ENCODE data around the gene KRAS. TPM values are rescaled to one million over a fixed set of nuclear protein-coding genes. Genes with fewer than 3 reads are reported as not detected.
"Not testable (repeated sequence)": the region's sequence is repeated elsewhere in the genome, so short reads cannot be mapped to it uniquely, and the experiment has no call there.

Gene KRAS
- total and polyA plus RNA-seq, 2 donors from 2014 or later: 7.5 to 43.7 TPM

DNA sequence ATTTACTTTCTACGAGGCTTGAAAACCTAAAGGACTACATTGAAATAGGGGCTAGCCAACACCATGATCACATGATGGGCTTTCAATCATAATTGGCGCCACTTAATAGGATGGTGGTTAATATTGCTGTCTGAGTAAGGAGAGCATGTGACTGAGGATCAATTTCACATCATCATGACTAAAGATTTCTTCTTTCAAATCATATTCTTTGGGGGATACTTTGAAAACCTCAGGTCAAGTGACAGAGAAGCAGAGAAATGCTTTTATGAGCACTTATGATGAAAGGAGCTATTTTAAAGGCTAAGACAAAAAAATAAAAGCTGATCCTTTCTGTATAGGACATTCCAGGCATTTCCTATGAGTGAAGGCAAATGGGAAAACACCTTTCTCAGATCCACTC is 42.9 kb upstream of the KRAS start:
- TF ChIP-seq, protein P1, sequence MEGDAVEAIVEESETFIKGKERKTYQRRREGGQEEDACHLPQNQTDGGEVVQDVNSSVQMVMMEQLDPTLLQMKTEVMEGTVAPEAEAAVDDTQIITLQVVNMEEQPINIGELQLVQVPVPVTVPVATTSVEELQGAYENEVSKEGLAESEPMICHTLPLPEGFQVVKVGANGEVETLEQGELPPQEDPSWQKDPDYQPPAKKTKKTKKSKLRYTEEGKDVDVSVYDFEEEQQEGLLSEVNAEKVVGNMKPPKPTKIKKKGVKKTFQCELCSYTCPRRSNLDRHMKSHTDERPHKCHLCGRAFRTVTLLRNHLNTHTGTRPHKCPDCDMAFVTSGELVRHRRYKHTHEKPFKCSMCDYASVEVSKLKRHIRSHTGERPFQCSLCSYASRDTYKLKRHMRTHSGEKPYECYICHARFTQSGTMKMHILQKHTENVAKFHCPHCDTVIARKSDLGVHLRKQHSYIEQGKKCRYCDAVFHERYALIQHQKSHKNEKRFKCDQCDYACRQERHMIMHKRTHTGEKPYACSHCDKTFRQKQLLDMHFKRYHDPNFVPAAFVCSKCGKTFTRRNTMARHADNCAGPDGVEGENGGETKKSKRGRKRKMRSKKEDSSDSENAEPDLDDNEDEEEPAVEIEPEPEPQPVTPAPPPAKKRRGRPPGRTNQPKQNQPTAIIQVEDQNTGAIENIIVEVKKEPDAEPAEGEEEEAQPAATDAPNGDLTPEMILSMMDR (IDR thresholded peaks at IDR 0.05; ENCODE audit: borderline replicate concordance, extremely low read depth, insufficient read depth): no peak
- Histone ChIP-seq H3K27me3 (ENCODE audit: control insufficient read depth, insufficient read depth, low read length) (no peaks in the 10 kb centered on the region), H3K36me3 (ENCODE audit: control insufficient read depth in 2 of 3, insufficient read depth in 3 of 3, low read length in 3 of 3) (no peaks in the 10 kb centered on the region), H3K4me1 (ENCODE audit: control insufficient read depth in 2 of 3, insufficient read depth in 2 of 3, low read depth in 1 of 3, low read length in 3 of 3) (no peaks in the 10 kb centered on the region), H3K9ac (ENCODE audit: low read length in 3 of 3) (no peak overlapping the region), H3K4me3 (ENCODE audit: low read length in 3 of 3) (no peak overlapping the region), H3K9me3 (ENCODE audit: control insufficient read depth in 2 of 3, insufficient read depth in 1 of 3, low read length in 3 of 3) (peaks cover 0 to 6% (median 1%) of the 10 kb centered on the region in 3 donors), H3K27ac (ENCODE audit: low read depth in 2 of 2, low read length in 2 of 2) (no peak overlapping the region)
- DNase-seq (no peak), FAIRE-seq (no peak)
- intact Hi-C loops (cut with DNase I): no loop called here

DNA sequence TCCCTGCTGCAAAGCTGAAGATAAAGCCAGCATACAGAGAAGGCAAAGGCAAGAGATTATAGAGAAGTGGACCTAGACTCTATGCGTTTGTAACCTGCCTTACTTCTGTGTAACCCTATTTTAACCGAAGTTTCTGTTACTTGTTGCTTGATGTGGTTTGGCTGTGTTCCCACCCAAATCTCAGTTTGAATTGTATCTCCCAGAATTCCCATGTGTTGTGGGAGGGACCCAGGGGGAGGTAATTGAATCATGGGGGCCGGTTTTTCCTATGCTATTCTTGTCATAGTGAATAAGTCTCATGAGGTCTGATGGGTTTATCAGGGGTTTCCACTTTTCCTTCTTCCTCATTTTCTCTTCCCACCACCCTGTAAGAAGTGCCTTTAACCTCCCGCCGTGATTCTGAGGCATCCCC is 42.1 kb upstream of the KRAS start:
- FAIRE-seq; H3K9me3 ChIP-seq (ENCODE audit: control insufficient read depth in 2 of 3, insufficient read depth in 1 of 3, low read length in 3 of 3); H3K27ac ChIP-seq (ENCODE audit: low read depth in 2 of 2, low read length in 2 of 2); H3K27me3 ChIP-seq (ENCODE audit: control insufficient read depth, insufficient read depth, low read length); intact Hi-C loops (cut with DNase I); H3K4me1 ChIP-seq (ENCODE audit: control insufficient read depth in 2 of 3, insufficient read depth in 2 of 3, low read depth in 1 of 3, low read length in 3 of 3); H3K36me3 ChIP-seq (ENCODE audit: control insufficient read depth in 2 of 3, insufficient read depth in 3 of 3, low read length in 3 of 3); H3K9ac ChIP-seq (ENCODE audit: low read length in 3 of 3); DNase-seq; H3K4me3 ChIP-seq (ENCODE audit: low read length in 3 of 3): not testable (repeated sequence)

DNA sequence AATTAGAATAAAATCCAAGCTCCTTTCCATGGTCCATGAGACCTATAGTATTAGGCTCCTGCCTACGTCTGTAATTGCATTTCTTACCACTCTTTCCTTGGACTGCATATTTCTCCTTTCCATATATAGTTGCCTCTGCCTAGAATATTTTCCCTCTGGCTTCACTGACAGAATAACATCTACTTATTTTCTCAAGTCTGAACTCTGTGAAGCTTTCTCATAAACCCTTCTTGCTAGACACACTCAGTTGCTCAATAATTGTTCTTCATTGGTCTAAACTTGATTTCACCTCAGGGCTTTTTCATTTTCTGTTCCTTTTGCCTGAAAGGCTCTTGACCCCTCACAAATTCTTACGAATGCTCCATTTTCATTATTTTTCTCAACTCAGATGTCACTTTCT is 36.9 kb upstream of the KRAS start:
- Histone ChIP-seq H3K36me3 (ENCODE audit: control insufficient read depth in 2 of 3, insufficient read depth in 3 of 3, low read length in 3 of 3) (no peaks in the 10 kb centered on the region), H3K4me3 (ENCODE audit: low read length in 3 of 3) (no peak overlapping the region), H3K9ac (ENCODE audit: low read length in 3 of 3) (no peak overlapping the region), H3K27me3 (ENCODE audit: control insufficient read depth, insufficient read depth, low read length) (no peaks in the 10 kb centered on the region), H3K4me1 (ENCODE audit: control insufficient read depth in 2 of 3, insufficient read depth in 2 of 3, low read depth in 1 of 3, low read length in 3 of 3) (no peaks in the 10 kb centered on the region), H3K9me3 (ENCODE audit: control insufficient read depth in 2 of 3, insufficient read depth in 1 of 3, low read length in 3 of 3) (peaks cover 0 to 6% (median 0%) of the 10 kb centered on the region in 3 donors), H3K27ac (ENCODE audit: low read depth in 2 of 2, low read length in 2 of 2) (no peak overlapping the region)
- DNase-seq (no peak), FAIRE-seq (no peak)
- intact Hi-C loops (cut with DNase I): no loop called here
- TF ChIP-seq, protein P1 (IDR thresholded peaks at IDR 0.05; ENCODE audit: borderline replicate concordance, extremely low read depth, insufficient read depth): no peak

DNA sequence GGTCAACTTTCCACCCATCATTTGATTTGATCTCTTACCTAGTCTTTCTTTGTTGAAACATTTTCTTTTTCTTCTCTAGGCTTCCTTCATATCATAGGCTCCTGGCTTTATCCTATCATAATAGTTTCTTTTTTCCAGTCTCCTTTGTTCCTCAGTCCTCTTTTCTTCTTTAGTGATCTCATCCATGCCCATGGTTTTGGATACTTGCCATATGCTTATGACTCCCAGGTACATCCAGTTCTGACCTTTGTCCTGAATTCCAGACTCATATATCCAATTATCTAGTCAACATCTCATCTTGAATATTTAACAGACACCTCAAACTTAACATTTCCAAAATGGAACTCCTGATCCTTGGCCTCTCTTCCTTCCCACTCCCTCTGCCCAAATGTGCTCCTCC is 36.1 kb upstream of the KRAS start:
- Histone ChIP-seq H3K4me3 (ENCODE audit: low read length in 3 of 3) (no peak overlapping the region), H3K9ac (ENCODE audit: low read length in 3 of 3) (no peak overlapping the region), H3K36me3 (ENCODE audit: control insufficient read depth in 2 of 3, insufficient read depth in 3 of 3, low read length in 3 of 3) (no peaks in the 10 kb centered on the region), H3K27me3 (ENCODE audit: control insufficient read depth, insufficient read depth, low read length) (no peaks in the 10 kb centered on the region), H3K9me3 (ENCODE audit: control insufficient read depth in 2 of 3, insufficient read depth in 1 of 3, low read length in 3 of 3) (peaks cover 0 to 6% (median 0%) of the 10 kb centered on the region in 3 donors), H3K4me1 (ENCODE audit: control insufficient read depth in 2 of 3, insufficient read depth in 2 of 3, low read depth in 1 of 3, low read length in 3 of 3) (no peaks in the 10 kb centered on the region), H3K27ac (ENCODE audit: low read depth in 2 of 2, low read length in 2 of 2) (no peak overlapping the region)
- intact Hi-C loops (cut with DNase I): no loop called here
- TF ChIP-seq, protein P1 (IDR thresholded peaks at IDR 0.05; ENCODE audit: borderline replicate concordance, extremely low read depth, insufficient read depth): no peak
- DNase-seq: no peak
- no peak for FAIRE-seq

Data from kidney (tissue), 14 donors.